PFSK-1 (cell line): Measurements from ENCODE around the gene PPP1R3C.

ENCODE experiments used
- FOXP2 ChIP-seq: optimal IDR thresholded peaks from 2 replicates; pipeline ENCODE3; 2011; ENCODE audit warnings: borderline replicate concordance, control low read depth, inconsistent platforms; ENCODE audit not compliant: insufficient read depth; ENCODE audit errors: extremely low read length, extremely low read depth
- POLR2AphosphoS5 ChIP-seq: IDR thresholded peaks from 2 replicates; pipeline ENCODE4 v1.6.1; 2012; ENCODE audit warnings: low read depth, mild to moderate bottlenecking, control low read depth, low read length, moderate library complexity
- SIN3A ChIP-seq: IDR thresholded peaks from 2 replicates; pipeline ENCODE4 v1.6.1; 2012; ENCODE audit warnings: mild to moderate bottlenecking, low read length, moderate library complexity, borderline replicate concordance; ENCODE audit not compliant: insufficient read depth
- TAF1 ChIP-seq: IDR thresholded peaks from 2 replicates; pipeline ENCODE4 v1.6.1; 2012; ENCODE audit warnings: low read length, control low read depth, borderline replicate concordance; ENCODE audit not compliant: insufficient read depth
- TF ChIP-seq, protein P1 (sequence below), 2 experiments: IDR thresholded peaks; 2 replicates each; pipeline versions ENCODE4 v1.6.1 to v1.8.0; 2011 to 2012; ENCODE audit warnings: low read depth in 2 of 2, low read length in 2 of 2, control low read depth in 1 of 2, inconsistent platforms in 1 of 2, mild to moderate bottlenecking in 1 of 2, moderate library complexity in 1 of 2; ENCODE audit not compliant: insufficient read depth in 1 of 2

The PPP1R3C gene

GRCh38 chr10:91662993-91663392 is 30.1 kb upstream of the PPP1R3C start:
- TF ChIP-seq, protein P1, sequence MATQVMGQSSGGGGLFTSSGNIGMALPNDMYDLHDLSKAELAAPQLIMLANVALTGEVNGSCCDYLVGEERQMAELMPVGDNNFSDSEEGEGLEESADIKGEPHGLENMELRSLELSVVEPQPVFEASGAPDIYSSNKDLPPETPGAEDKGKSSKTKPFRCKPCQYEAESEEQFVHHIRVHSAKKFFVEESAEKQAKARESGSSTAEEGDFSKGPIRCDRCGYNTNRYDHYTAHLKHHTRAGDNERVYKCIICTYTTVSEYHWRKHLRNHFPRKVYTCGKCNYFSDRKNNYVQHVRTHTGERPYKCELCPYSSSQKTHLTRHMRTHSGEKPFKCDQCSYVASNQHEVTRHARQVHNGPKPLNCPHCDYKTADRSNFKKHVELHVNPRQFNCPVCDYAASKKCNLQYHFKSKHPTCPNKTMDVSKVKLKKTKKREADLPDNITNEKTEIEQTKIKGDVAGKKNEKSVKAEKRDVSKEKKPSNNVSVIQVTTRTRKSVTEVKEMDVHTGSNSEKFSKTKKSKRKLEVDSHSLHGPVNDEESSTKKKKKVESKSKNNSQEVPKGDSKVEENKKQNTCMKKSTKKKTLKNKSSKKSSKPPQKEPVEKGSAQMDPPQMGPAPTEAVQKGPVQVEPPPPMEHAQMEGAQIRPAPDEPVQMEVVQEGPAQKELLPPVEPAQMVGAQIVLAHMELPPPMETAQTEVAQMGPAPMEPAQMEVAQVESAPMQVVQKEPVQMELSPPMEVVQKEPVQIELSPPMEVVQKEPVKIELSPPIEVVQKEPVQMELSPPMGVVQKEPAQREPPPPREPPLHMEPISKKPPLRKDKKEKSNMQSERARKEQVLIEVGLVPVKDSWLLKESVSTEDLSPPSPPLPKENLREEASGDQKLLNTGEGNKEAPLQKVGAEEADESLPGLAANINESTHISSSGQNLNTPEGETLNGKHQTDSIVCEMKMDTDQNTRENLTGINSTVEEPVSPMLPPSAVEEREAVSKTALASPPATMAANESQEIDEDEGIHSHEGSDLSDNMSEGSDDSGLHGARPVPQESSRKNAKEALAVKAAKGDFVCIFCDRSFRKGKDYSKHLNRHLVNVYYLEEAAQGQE (IDR thresholded peaks at IDR 0.05; ENCODE audit: insufficient read depth in 1 of 2, low read depth in 2 of 2, low read length in 2 of 2) = no peak
- no peak for TF ChIP-seq FOXP2
- no peak for TF ChIP-seq POLR2AphosphoS5
- TF ChIP-seq SIN3A = no peak
- TF ChIP-seq TAF1 = no peak

- TF ChIP-seq, protein P1 (IDR thresholded peaks at IDR 0.05; ENCODE audit: insufficient read depth in 1 of 2, low read depth in 2 of 2, low read length in 2 of 2) = no peak
- no peak for TF ChIP-seq POLR2AphosphoS5
- TF ChIP-seq FOXP2 = no peak
- no peak for TF ChIP-seq TAF1
- TF ChIP-seq SIN3A = no peak
These were observed 20.5 kb upstream of the PPP1R3C start for GRCh38 chr10:91653219-91653870.

DNA sequence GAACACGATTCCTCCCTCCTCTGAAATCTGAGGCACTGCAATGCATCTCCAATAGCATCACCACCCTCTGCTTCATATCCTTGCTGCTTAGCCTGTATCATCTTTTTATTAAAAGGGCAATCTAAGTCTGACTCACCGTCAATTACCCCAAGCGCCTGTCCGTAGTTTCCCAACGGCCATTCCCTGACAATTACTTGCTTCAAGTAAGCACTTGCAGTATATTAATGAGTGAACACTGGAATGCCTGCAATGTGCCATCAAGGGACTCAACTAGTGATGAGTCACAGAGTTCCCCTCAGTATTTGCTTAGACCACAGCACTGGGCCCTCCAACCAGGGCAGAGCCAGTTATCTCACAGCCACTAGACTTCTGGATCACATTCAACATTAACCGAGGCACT is 19.5 kb upstream of the PPP1R3C start:
- no peak for TF ChIP-seq FOXP2
- TF ChIP-seq, protein P1 (IDR thresholded peaks at IDR 0.05; ENCODE audit: insufficient read depth in 1 of 2, low read depth in 2 of 2, low read length in 2 of 2) = no peak
- no peak for TF ChIP-seq SIN3A
- no peak for TF ChIP-seq POLR2AphosphoS5
- no peak for TF ChIP-seq TAF1

- TF ChIP-seq, protein P1 (IDR thresholded peaks at IDR 0.05; ENCODE audit: insufficient read depth in 1 of 2, low read depth in 2 of 2, low read length in 2 of 2) = no peak
- TF ChIP-seq SIN3A (no peak), TAF1 (no peak), FOXP2 (no peak), POLR2AphosphoS5 (no peak)
These were observed 10.8 kb upstream of the PPP1R3C start for GRCh38 chr10:91643700-91644099.
